H1 (cell line): ENCODE measurements around the gene KRTAP12-4. TPM values are rescaled to one million over a fixed set of nuclear protein-coding genes. Genes with fewer than 3 reads are reported as not detected.
A peak's percentile ranks its signal among the peaks of the same experiment; 100 is the strongest.

Experiments used
- CTCF ChIA-PET: fragments of 300-600 bp; sonication (Branson Sonifier 250); formaldehyde crosslinking; loops from one replicate; lab custom pipeline; 2021; ENCODE audit not compliant: partially characterized antibody; lab: Charles Lee
- POLR2A ChIA-PET: fragments of 300-600 bp; sonication (Branson Sonifier 250); formaldehyde crosslinking; loops from one replicate; lab custom pipeline; 2021; ENCODE audit warnings: inconsistent platforms; ENCODE audit not compliant: partially characterized antibody; lab: Charles Lee
- DNase-seq, 2 experiments: peaks; one replicate each; pipeline versions ENCODE4 v3.0.0 to v3.0.0-alpha.2; 2010 to 2022; ENCODE audit warnings: low spot score in 2 of 2, low read depth in 1 of 2, mixed read lengths in 1 of 2
- FAIRE-seq: peaks from 2 replicates; lab custom pipeline; 2011; peaks lifted over from hg19 to GRCh38; lab: Jason Lieb, UNC
- H2AFZ ChIP-seq: 2 replicates; pipeline ENCODE4 v1.8.1; 2012; ENCODE audit warnings: low read length, inconsistent platforms
- H2AK5ac ChIP-seq: 2 replicates; pipeline ENCODE4 v1.6.1; 2013; ENCODE audit warnings: low read depth, low read length
- H2BK120ac ChIP-seq: replicated peaks from 2 replicates; pipeline ENCODE3; 2013; ENCODE audit warnings: low read depth, low read length, inconsistent platforms
- H2BK12ac ChIP-seq: 2 replicates; pipeline ENCODE4 v1.6.1; 2013; ENCODE audit warnings: low read depth, low read length
- H2BK15ac ChIP-seq: 2 replicates; pipeline ENCODE4 v1.6.1; 2013; ENCODE audit warnings: low read length
- H2BK20ac ChIP-seq: 2 replicates; pipeline ENCODE4 v1.6.1; 2013; ENCODE audit warnings: low read length
- H2BK5ac ChIP-seq: 2 replicates; pipeline ENCODE4 v1.6.1; 2013; ENCODE audit warnings: low read depth, low read length
- H3K14ac ChIP-seq: 2 replicates; pipeline ENCODE4 v1.6.1; 2013; ENCODE audit warnings: inconsistent platforms; ENCODE audit not compliant: insufficient read length
- H3K18ac ChIP-seq: 2 replicates; pipeline ENCODE4 v1.6.1; 2013; ENCODE audit warnings: low read length; ENCODE audit errors: extremely low read depth
- H3K23ac ChIP-seq: 2 replicates; pipeline ENCODE4 v1.6.1; 2013; ENCODE audit warnings: inconsistent platforms; ENCODE audit not compliant: insufficient read length
- H3K23me2 ChIP-seq: 2 replicates; pipeline ENCODE4 v1.6.1; 2013; ENCODE audit warnings: low read depth, low read length
- H3K27ac ChIP-seq: 2 replicates; pipeline ENCODE4 v1.6.1; 2011; ENCODE audit warnings: low read depth, low read length, inconsistent platforms
- H3K27me3 ChIP-seq, 4 experiments: replicated peaks in 1 of 4; 1 replicate in 1 of 4; 2 replicates in 3 of 4; pipeline versions ENCODE4 v1.6.1 to v1.8.1; 2011 to 2013; ENCODE audit warnings: low read length in 3 of 4, mild to moderate bottlenecking in 3 of 4, inconsistent platforms in 2 of 4, mixed read lengths in 2 of 4, moderate library complexity in 1 of 4; ENCODE audit not compliant: control insufficient read depth in 3 of 4, insufficient read depth in 3 of 4; ENCODE audit errors: extremely low read depth in 1 of 4
- H3K36me3 ChIP-seq, 4 experiments: 2 replicates each; pipeline versions ENCODE4 v1.6.1 to v1.8.1; 2011 to 2013; ENCODE audit warnings: mild to moderate bottlenecking in 4 of 4, low read length in 3 of 4, moderate library complexity in 2 of 4, control low read depth in 1 of 4, inconsistent platforms in 1 of 4; ENCODE audit not compliant: insufficient read depth in 4 of 4, control insufficient read depth in 2 of 4
- H3K4ac ChIP-seq: replicated peaks from 2 replicates; pipeline ENCODE3; 2013; ENCODE audit warnings: low read length, low read depth, mixed read lengths, inconsistent platforms; ENCODE audit not compliant: insufficient read length
- H3K4me1 ChIP-seq, 4 experiments: replicated peaks in 1 of 4; 1 replicate in 1 of 4; 2 replicates in 3 of 4; pipeline versions ENCODE4 v1.6.1 to v1.8.1; 2011 to 2013; ENCODE audit warnings: low read length in 3 of 4, inconsistent platforms in 2 of 4, mixed read lengths in 1 of 4; ENCODE audit not compliant: insufficient read depth in 4 of 4, control insufficient read depth in 3 of 4
- H3K4me2 ChIP-seq, 2 experiments: 2 replicates each; pipeline versions ENCODE4 v1.6.1 to v1.8.1; 2011 to 2013; ENCODE audit warnings: low read depth in 2 of 2, low read length in 2 of 2, control low read depth in 1 of 2, inconsistent platforms in 1 of 2, mild to moderate bottlenecking in 1 of 2; ENCODE audit not compliant: insufficient read depth in 1 of 2
- H3K4me3 ChIP-seq, 4 experiments: fragments of 200-600, 300-600 bp in 1 of 4; sonication (generic), shearing (Covaris generic), sonication (Bioruptor Twin) in 1 of 4; 2 replicates each; pipeline versions ENCODE4 v1.5.1 to v1.8.1; 2011 to 2016; ENCODE audit warnings: low read length in 4 of 4, low read depth in 3 of 4, control low read depth in 2 of 4, inconsistent platforms in 2 of 4, mild to moderate bottlenecking in 2 of 4, mixed read lengths in 1 of 4, moderate library complexity in 1 of 4; ENCODE audit not compliant: insufficient read depth in 2 of 4; ENCODE audit errors: extremely low read depth in 1 of 4
- H3K56ac ChIP-seq: replicated peaks from 2 replicates; pipeline ENCODE3; 2013; ENCODE audit warnings: low read depth, mild to moderate bottlenecking, mixed read lengths, low read length, inconsistent platforms; ENCODE audit not compliant: insufficient read length
- H3K79me1 ChIP-seq: 2 replicates; pipeline ENCODE4 v1.6.1; 2013; ENCODE audit warnings: low read depth, low read length, control low read depth
- H3K79me2 ChIP-seq, 2 experiments: 2 replicates each; pipeline versions ENCODE4 v1.6.1 to v1.8.1; 2012 to 2013; ENCODE audit warnings: low read length in 2 of 2, mild to moderate bottlenecking in 2 of 2, inconsistent platforms in 1 of 2; ENCODE audit not compliant: insufficient read depth in 2 of 2, control insufficient read depth in 1 of 2
- H3K9ac ChIP-seq, 4 experiments: replicated peaks in 1 of 4; 1 replicate in 1 of 4; 2 replicates in 3 of 4; pipeline versions ENCODE4 v1.6.1 to v1.8.1; 2011 to 2013; ENCODE audit warnings: low read depth in 3 of 4, low read length in 3 of 4, control low read depth in 2 of 4, mild to moderate bottlenecking in 2 of 4, moderate library complexity in 2 of 4, inconsistent platforms in 1 of 4; ENCODE audit errors: extremely low read depth in 1 of 4
- H3K9me3 ChIP-seq, 2 experiments: 2 replicates each; pipeline versions ENCODE4 v1.6.1 to v1.8.1; 2012 to 2013; ENCODE audit warnings: mild to moderate bottlenecking in 2 of 2, moderate library complexity in 2 of 2, control low read depth in 1 of 2, inconsistent platforms in 1 of 2, low read depth in 1 of 2, low read length in 1 of 2, mixed read lengths in 1 of 2; ENCODE audit not compliant: insufficient read depth in 2 of 2
- H4K20me1 ChIP-seq, 2 experiments: replicated peaks in 1 of 2; 2 replicates each; pipeline versions ENCODE3 to v1.8.1; 2011 to 2013; ENCODE audit warnings: inconsistent platforms in 2 of 2, low read length in 2 of 2, mild to moderate bottlenecking in 1 of 2; ENCODE audit not compliant: insufficient read depth in 2 of 2, control insufficient read depth in 1 of 2
- H4K5ac ChIP-seq: 2 replicates; pipeline ENCODE4 v1.6.1; 2013; ENCODE audit warnings: low read length, low read depth, mixed read lengths, inconsistent platforms; ENCODE audit not compliant: insufficient read length
- H4K8ac ChIP-seq: 2 replicates; pipeline ENCODE4 v1.8.0; 2013; ENCODE audit warnings: mild to moderate bottlenecking, moderate library complexity, low read length, inconsistent platforms; ENCODE audit not compliant: insufficient read depth; ENCODE audit errors: extremely low read depth
- H4K91ac ChIP-seq: replicated peaks from 2 replicates; pipeline ENCODE3; 2013; ENCODE audit warnings: low read length, mixed read lengths, inconsistent platforms; ENCODE audit not compliant: insufficient read length
- BRCA1 ChIP-seq: IDR thresholded peaks from 2 replicates; pipeline ENCODE4 v1.6.1; 2012; ENCODE audit warnings: low read depth, low read length, improper control_type of control experiment
- HDAC6 ChIP-seq: IDR thresholded peaks from one replicate; pipeline ENCODE4 v1.7.1; 2012; ENCODE audit warnings: low read depth, mild to moderate bottlenecking, inconsistent platforms, low read length, moderate library complexity
- MAFK ChIP-seq: IDR thresholded peaks from 2 replicates; pipeline ENCODE4 v1.6.1; 2012; ENCODE audit warnings: low read depth, mild to moderate bottlenecking, improper control_type of control experiment, low read length
- USF2 ChIP-seq: IDR thresholded peaks from 2 replicates; pipeline ENCODE4 v1.6.1; 2011; ENCODE audit warnings: low read length, improper control_type of control experiment
- WGBS, 2 experiments: shearing (Covaris generic) in 1 of 2; methylation state at CpG; one replicate each; pipeline versions ENCODE4 v1.1.6 to v1.1.7; 2013 to 2015; ENCODE audit warnings: low lambda C conversion rate in 2 of 2, mixed read lengths in 2 of 2, inconsistent platforms in 1 of 2, low coverage in 1 of 2, missing lambda C conversion rate in 1 of 2; ENCODE audit not compliant: insufficient replicate concordance in 2 of 2, insufficient coverage in 1 of 2, insufficient read length in 1 of 2; ENCODE audit errors: extremely low coverage in 1 of 2, missing lambda C conversion rate in 1 of 2; 5-methylcytosine and 5-hydroxymethylcytosine counted together
- polyA plus RNA-seq, 7 experiments: library from polyadenylated mRNA; depleted of rRNA in 3 of 7; stranded (reverse) in 5 of 7; unstranded in 2 of 7; fragments of >200 nt in 5 of 7; fragments of 200-250 nt in 2 of 7; gene quantifications; 1 replicate in 5 of 7; 2 replicates in 1 of 7; 4 replicates in 1 of 7; pipeline versions ENCODE4 v1.2.1 to v1.2.3, GENCODE V29; 2011 to 2013; ENCODE audit warnings: missing spikeins in 2 of 7, mixed read lengths in 2 of 7
- total RNA-seq: library from RNA; stranded (reverse); fragmentation: NEBNext Ultra II Directional; extraction: Animal tissue kit (Norgen Biotek cat#: 25700); gene quantifications from 2 replicates; pipeline ENCODE4 v1.2.1, GENCODE V29; 2021
- TF ChIP-seq, protein P1 (sequence below): IDR thresholded peaks from 2 replicates; pipeline ENCODE4 v1.6.1; 2012; ENCODE audit warnings: inconsistent platforms

The KRTAP12-4 gene
- total and polyA plus RNA-seq, 2 of the 8 experiments (the other 6 are each of a cell fraction or from before 2014, with no cell fraction given): not detected

DNA sequence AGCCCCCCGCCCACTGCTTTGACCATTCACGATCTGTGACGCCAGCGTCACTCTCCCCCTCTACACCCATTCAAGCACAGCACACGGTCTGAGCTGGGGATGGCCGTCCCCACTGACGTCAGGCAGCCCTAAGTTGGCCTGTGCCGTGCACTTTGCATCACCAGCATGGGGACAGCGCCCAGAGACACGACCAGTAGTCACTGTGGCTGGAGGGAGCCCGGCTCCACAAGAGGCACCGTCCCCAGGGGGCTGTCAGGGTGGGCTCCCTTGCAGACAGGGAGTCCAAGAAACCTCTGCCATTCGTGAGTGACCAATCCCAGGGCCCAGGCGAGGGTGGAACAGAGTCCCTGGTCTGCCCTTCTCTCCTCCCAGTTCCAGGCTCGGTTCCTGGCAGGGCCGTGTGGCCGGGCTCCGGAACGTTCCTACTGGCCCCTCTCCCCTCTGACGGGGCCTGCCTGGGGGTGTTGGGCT lies 40.3 kb downstream of the KRTAP12-4 start:
- ChIA-PET POLR2A (no interaction called here), CTCF (interaction anchor here (0.5 to 1.1 kb wide), 4 partner anchors 12 to 1043 kb away, joined by 3 to 4 read pairs (median 3); partner anchors contain the start of gene KRTAP10-5)
- H3K9me3 ChIP-seq: peaks cover 19 to 22% of the 10 kb centered on the region in 2 experiments
- peak overlapping the region; percentile 82 for H4K8ac ChIP-seq
- no peak overlapping the region for H3K4me2 ChIP-seq
- peaks cover 0 to 6% (median 2%) of the 10 kb centered on the region in 4 experiments; a peak in 4 of 7 replicates for H3K4me1 ChIP-seq
- no peaks in the 10 kb centered on the region for H3K79me2 ChIP-seq
- WGBS, 2 experiments: 91% methylated on average over 20 of the region's 20 CpGs; no CpG with 5 or more reads in 1 of the 2 experiments
- no peak overlapping the region for H3K4ac ChIP-seq
- H3K9ac ChIP-seq: no peak overlapping the region
- no peak overlapping the region for H2BK120ac ChIP-seq
- H3K18ac ChIP-seq: no peak overlapping the region
- no peaks in the 10 kb centered on the region for H3K27me3 ChIP-seq
- no peak overlapping the region for H4K5ac ChIP-seq
- H3K79me1 ChIP-seq: no peaks in the 10 kb centered on the region; the same call in 1 of the 2 replicates
- no peak overlapping the region for H2BK15ac ChIP-seq
- H4K91ac ChIP-seq: peak overlapping the region; percentile 42
- H3K23ac ChIP-seq: no peak overlapping the region
- H2AK5ac ChIP-seq: no peak overlapping the region
- H3K56ac ChIP-seq: no peak overlapping the region
- H3K14ac ChIP-seq: no peak overlapping the region
- peak overlapping the region; percentile 61; the same call in 1 of the 2 replicates for H2BK20ac ChIP-seq
- H3K36me3 ChIP-seq: no peaks in the 10 kb centered on the region
- peak overlapping the region; percentile 26; the same call in 1 of the 2 replicates for H2BK5ac ChIP-seq
- H2BK12ac ChIP-seq: peak overlapping the region; percentile 71; the same call in 1 of the 2 replicates
- DNase-seq: peak in 1 of 2 experiments; percentile 41
- peaks cover 0 to 1% of the 10 kb centered on the region in 2 experiments for H4K20me1 ChIP-seq
- H3K23me2 ChIP-seq: no peaks in the 10 kb centered on the region
- FAIRE-seq: no peak
- no peak overlapping the region for H3K4me3 ChIP-seq
- no peak overlapping the region for H3K27ac ChIP-seq
- H2AFZ ChIP-seq: no peak overlapping the region
- TF ChIP-seq, protein P1, sequence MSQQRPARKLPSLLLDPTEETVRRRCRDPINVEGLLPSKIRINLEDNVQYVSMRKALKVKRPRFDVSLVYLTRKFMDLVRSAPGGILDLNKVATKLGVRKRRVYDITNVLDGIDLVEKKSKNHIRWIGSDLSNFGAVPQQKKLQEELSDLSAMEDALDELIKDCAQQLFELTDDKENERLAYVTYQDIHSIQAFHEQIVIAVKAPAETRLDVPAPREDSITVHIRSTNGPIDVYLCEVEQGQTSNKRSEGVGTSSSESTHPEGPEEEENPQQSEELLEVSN: no peak
- no peak for TF ChIP-seq HDAC6
- TF ChIP-seq USF2: no peak
- no peak for TF ChIP-seq BRCA1
- TF ChIP-seq MAFK: no peak
